ENCODE measurements around the gene FAM131B. TPM values are rescaled to one million over a fixed set of nuclear protein-coding genes. Genes with fewer than 3 reads are reported as not detected.

FAM131B gene
- 0.36 to 0.72 TPM (median 0.58 TPM) in 5 replicates for total RNA-seq (2022; extraction: Qiagen RNA extraction; ENCODE audit: low read depth)

GRCh38 chr7:143362131-143363015, at the start of gene FAM131B:
TSS of gene FAM131B (minus strand) at chr7:143362713. CDS start at chr7:143362603, 110 bp downstream.

GRCh38 chr7:143408686-143409561, 46.4 kb upstream of the FAM131B start, which contains the start of gene EPHA1:
TSS of gene EPHA1 (minus strand) at chr7:143408856. CDS start at chr7:143408805, 51 bp downstream.

GRCh38 chr7:143380646-143381426, 18.3 kb upstream of the FAM131B start, which contains the start of gene ZYX:
TSS of gene ZYX (plus strand) at chr7:143381345. CDS start at chr7:143381572, 227 bp downstream.

GRCh38 chr7:143315776-143316175, 46.7 kb downstream of the FAM131B start, which contains the start of gene CLCN1:
TSS of gene CLCN1 (plus strand) at chr7:143316111. CDS start at chr7:143316213, 102 bp downstream.

Other genes starting within 250 kb of the FAM131B start
- not detected in 5 replicates for gene PIP, start 230.6 kb downstream of the FAM131B start, total RNA-seq (2022; extraction: Qiagen RNA extraction; ENCODE audit: low read depth)
- not detected in 5 replicates for gene TAS2R39, start 179.3 kb downstream of the FAM131B start, total RNA-seq (2022; extraction: Qiagen RNA extraction; ENCODE audit: low read depth)
- gene TAS2R40, start 140.7 kb downstream of the FAM131B start, total RNA-seq (2022; extraction: Qiagen RNA extraction; ENCODE audit: low read depth), result not detected in 5 replicates
- gene GSTK1, start 99.3 kb downstream of the FAM131B start, total RNA-seq (2022; extraction: Qiagen RNA extraction; ENCODE audit: low read depth), result 110 to 116 TPM (median 115 TPM) in 5 replicates
- gene TMEM139, start 77.8 kb downstream of the FAM131B start, total RNA-seq (2022; extraction: Qiagen RNA extraction; ENCODE audit: low read depth), result 0.57 to 1.8 TPM (median 0.81 TPM) in 5 replicates
- gene CASP2, start 74.4 kb downstream of the FAM131B start, total RNA-seq (2022; extraction: Qiagen RNA extraction; ENCODE audit: low read depth), result 20.6 to 30.8 TPM (median 21.1 TPM) in 5 replicates
- gene CLCN1, start 46.6 kb downstream of the FAM131B start, total RNA-seq (2022; extraction: Qiagen RNA extraction; ENCODE audit: low read depth), result 0.03 to 0.07 TPM (median 0.06 TPM) in 3 of 5 replicates, not detected in the others
- 164 to 197 TPM (median 174 TPM) in 5 replicates for gene ZYX, start 18.6 kb upstream of the FAM131B start, total RNA-seq (2022; extraction: Qiagen RNA extraction; ENCODE audit: low read depth)
- 0.27 TPM in 1 of 5 replicates, not detected in the others for gene EPHA1, start 46.1 kb upstream of the FAM131B start, total RNA-seq (2022; extraction: Qiagen RNA extraction; ENCODE audit: low read depth)
- gene TAS2R60, start 80.7 kb upstream of the FAM131B start, total RNA-seq (2022; extraction: Qiagen RNA extraction; ENCODE audit: low read depth), result not detected in 5 replicates
- not detected in 5 replicates for gene TAS2R41, start 115.2 kb upstream of the FAM131B start, total RNA-seq (2022; extraction: Qiagen RNA extraction; ENCODE audit: low read depth)
- gene CTAGE15, start 209.1 kb upstream of the FAM131B start, total RNA-seq (2022; extraction: Qiagen RNA extraction; ENCODE audit: low read depth), result not detected in 5 replicates